ENCODE data around the gene LGR4.

DNA sequence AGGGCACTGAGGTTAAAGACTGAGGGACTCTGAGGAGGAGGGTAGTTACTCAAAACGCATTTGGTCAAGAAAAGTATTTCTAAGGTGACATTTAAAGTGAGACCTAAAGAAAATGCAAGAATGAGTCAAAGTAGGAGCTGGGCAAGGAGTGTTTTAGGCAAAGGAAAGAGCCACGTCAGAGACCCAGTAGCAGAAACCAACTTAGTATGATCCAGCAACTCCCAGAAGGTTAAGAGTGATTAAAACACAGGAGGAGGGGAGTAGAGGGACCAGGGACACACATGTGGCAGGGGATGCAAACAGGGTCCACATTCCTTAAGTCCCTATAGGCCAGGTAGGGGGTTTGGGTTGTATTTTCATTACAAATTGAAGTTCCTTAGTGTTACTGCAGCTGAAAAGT, 85.2 kb downstream of the LGR4 start:
- TF ChIP-seq, protein P1, sequence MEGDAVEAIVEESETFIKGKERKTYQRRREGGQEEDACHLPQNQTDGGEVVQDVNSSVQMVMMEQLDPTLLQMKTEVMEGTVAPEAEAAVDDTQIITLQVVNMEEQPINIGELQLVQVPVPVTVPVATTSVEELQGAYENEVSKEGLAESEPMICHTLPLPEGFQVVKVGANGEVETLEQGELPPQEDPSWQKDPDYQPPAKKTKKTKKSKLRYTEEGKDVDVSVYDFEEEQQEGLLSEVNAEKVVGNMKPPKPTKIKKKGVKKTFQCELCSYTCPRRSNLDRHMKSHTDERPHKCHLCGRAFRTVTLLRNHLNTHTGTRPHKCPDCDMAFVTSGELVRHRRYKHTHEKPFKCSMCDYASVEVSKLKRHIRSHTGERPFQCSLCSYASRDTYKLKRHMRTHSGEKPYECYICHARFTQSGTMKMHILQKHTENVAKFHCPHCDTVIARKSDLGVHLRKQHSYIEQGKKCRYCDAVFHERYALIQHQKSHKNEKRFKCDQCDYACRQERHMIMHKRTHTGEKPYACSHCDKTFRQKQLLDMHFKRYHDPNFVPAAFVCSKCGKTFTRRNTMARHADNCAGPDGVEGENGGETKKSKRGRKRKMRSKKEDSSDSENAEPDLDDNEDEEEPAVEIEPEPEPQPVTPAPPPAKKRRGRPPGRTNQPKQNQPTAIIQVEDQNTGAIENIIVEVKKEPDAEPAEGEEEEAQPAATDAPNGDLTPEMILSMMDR (conservative IDR thresholded peaks at IDR 0.05; ENCODE audit: low read depth in 2 of 2): no peak
- no peak for TF ChIP-seq STAT1 (IDR thresholded peaks at IDR 0.05; ENCODE audit: unreplicated experiment)
- TF ChIP-seq CREB1 (CRISPR knock-in tag; IDR thresholded peaks at IDR 0.05; ENCODE audit: low read depth): no peak
- no peak for TF ChIP-seq EZH2 (IDR thresholded peaks at IDR 0.05; ENCODE audit: low read depth, unreplicated experiment)
- no peak for TF ChIP-seq EZH2phosphoT487 (IDR thresholded peaks at IDR 0.05; ENCODE audit: unreplicated experiment)
- no peak for TF ChIP-seq POLR2AphosphoS5 (IDR thresholded peaks at IDR 0.05; ENCODE audit: low read depth)
- no peak for TF ChIP-seq ETS1 (IDR thresholded peaks at IDR 0.05)
- TF ChIP-seq ZNF114 (CRISPR knock-in tag; IDR thresholded peaks at IDR 0.05): no peak
- no peak for TF ChIP-seq ZNF331 (CRISPR knock-in tag; IDR thresholded peaks at IDR 0.05; ENCODE audit: low read depth)
- TF ChIP-seq NANOG (IDR thresholded peaks at IDR 0.05; ENCODE audit: borderline replicate concordance): no peak
- TF ChIP-seq, protein P2, sequence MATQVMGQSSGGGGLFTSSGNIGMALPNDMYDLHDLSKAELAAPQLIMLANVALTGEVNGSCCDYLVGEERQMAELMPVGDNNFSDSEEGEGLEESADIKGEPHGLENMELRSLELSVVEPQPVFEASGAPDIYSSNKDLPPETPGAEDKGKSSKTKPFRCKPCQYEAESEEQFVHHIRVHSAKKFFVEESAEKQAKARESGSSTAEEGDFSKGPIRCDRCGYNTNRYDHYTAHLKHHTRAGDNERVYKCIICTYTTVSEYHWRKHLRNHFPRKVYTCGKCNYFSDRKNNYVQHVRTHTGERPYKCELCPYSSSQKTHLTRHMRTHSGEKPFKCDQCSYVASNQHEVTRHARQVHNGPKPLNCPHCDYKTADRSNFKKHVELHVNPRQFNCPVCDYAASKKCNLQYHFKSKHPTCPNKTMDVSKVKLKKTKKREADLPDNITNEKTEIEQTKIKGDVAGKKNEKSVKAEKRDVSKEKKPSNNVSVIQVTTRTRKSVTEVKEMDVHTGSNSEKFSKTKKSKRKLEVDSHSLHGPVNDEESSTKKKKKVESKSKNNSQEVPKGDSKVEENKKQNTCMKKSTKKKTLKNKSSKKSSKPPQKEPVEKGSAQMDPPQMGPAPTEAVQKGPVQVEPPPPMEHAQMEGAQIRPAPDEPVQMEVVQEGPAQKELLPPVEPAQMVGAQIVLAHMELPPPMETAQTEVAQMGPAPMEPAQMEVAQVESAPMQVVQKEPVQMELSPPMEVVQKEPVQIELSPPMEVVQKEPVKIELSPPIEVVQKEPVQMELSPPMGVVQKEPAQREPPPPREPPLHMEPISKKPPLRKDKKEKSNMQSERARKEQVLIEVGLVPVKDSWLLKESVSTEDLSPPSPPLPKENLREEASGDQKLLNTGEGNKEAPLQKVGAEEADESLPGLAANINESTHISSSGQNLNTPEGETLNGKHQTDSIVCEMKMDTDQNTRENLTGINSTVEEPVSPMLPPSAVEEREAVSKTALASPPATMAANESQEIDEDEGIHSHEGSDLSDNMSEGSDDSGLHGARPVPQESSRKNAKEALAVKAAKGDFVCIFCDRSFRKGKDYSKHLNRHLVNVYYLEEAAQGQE (IDR thresholded peaks at IDR 0.05; ENCODE audit: unreplicated experiment): no peak

Data from GM23338 (cell line).